ENCODE measurements around the gene TRERF1. TPM values are rescaled to one million over a fixed set of nuclear protein-coding genes. Genes with fewer than 3 reads are reported as not detected.

Gene TRERF1
- total and polyA plus RNA-seq, 2 of the 8 experiments (the other 6 are each of a cell fraction or from before 2014, with no cell fraction given): 10.8 to 21.5 TPM

GRCh38 chr6:42350911-42351310, 100.8 kb downstream of the TRERF1 start (continued):
- TF ChIP-seq CHD7 (IDR thresholded peaks at IDR 0.05; ENCODE audit: insufficient replicate concordance, low read length) (no peak), TAF7 (optimal IDR thresholded peaks at IDR 0.05; ENCODE audit: borderline replicate concordance, low read depth, low read length) (no peak)

Measured in H1 (cell line).